SW480 (cell line): Measurements from ENCODE around the gene RIPOR1.

Experiments
- DNase-seq: peaks from one replicate; pipeline ENCODE4 v3.0.0-alpha.2; 2016; ENCODE audit warnings: low spot score

The RIPOR1 gene

DNA sequence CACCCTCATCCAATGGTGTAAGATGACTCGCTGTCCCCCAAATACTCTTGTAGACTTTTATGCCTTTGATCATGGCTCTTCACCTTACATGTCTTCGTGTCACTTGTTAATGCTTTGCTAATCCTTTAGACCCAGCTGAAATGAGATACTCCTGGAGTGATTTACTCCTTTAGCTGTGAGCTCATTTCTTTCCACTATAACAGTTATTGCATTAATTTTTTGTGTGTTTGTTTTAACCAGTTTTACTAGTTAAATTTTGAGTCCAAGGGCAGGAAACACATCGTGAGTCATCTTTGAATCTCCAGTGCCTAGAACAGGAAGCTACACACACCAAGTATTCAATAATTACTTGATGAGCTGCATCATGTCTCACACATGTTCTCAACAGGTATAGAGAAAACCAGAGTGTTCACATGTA is 27.2 kb downstream of the RIPOR1 start:
- peak; percentile 32 for DNase-seq

DNA sequence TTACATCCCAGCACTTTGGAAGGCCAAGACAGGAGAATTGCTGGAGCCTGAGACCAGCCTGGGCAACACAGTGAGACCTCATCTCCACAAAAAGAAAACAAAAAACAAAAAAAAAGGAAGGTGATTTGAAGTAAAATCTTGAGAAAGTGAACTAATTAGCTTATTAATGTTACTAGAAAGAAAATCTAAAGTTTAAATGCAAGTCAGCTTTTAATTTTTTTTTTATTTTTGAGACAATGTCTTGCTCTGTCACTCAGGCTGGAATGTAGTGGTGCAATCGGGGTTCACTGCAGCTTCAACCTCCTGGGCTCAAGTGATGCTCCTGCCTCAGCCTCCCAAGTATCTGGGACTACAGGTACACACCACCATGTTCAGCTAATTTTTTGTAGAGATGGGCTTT is 30.2 kb downstream of the RIPOR1 start:
- no peak for DNase-seq

DNA sequence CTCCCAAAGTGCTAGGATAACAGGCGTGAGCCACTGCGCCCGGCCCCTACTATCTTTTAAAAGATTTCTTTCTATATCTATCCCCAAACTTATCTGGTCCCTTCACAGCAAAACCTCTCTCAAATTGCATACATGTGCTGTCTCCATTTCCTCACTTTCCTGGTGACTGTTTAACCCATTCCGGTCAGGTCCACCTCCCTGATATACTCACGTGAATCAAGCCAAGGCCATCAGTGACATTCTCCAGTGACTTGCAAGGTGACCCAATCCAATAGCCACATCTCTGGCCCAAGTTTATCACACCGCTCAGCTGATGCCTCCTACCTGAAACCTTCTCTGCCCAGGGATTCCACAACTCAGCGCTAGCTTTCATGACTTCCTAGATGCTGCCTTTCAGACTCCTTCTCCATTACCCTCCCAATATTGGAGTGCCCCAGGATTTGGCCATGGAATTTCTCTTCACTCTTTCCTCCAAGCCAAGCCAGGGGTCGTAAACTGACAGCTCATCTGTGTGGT is 32.3 kb downstream of the RIPOR1 start:
- no peak for DNase-seq

DNA sequence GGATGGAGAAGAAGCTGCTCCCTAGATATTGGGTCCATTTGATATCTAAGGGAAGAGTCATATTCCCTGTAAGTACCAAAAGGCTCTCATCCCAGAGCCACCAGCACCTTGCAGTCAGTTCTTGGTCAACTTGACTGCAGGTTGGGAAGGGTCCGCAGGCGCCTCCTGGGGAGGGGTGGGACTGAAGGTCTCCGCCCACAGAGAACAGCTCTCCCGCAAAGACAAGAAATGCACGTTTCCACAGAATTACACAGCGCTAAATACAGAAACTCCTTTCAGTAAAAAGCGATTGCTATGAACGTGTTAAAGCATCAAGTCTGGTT is 32.8 kb downstream of the RIPOR1 start:
- DNase-seq: no peak

DNA sequence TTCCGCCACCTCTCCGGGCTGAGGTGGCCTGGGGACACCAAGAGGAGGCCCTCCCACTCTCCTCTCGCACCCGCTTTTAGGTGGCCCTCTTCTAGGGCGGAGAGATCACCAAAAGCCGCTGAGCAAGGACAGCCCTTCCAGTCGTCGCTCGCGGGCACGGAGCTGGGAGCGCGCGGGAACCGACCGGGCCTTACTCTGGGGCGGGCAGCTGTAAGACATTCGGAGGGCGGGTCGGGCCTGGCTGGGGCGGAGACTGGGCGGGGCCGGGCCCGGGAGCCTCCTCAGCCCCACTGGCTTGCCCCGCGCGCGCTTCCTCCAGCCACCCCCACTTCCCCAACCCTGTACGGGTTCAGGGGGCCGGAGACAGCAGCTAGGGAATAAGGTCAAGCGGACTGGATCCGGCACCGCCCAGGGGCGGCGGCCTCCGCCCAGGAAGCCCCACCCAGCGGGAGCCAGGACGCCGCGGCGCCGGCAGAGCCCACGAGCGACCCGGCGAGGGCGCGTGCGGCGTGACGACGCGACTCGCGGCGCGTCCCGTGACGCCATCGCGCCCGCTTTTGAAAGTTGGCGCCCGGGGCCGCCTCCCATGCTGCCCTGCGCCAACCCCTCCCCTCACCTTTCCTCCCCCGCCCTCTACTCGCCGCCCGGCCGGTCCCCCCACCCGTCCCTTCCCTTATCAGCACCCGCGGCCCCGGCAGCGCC is 33.3 kb downstream of the RIPOR1 start:
- peak; percentile 95 for DNase-seq

DNA sequence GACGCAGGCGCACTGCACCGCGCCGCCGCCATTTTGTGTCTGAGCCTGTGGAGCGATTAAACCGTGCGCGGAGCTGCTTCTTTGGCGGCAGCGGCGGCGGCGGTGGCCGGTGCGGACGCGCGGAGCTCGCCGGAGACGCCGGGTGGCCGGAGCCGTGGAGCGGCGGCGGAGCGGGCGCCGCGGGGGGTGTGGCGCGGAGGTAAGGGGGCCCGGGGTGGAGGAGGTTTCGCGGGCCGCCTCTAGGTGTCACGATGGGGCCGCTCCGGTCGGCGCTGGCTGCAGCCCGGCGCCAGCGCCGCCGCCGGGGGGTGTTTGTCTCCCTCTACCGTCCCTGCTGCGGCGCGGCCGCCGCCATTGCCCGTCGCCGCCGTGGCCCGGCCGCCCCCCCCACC is 33.9 kb downstream of the RIPOR1 start, which contains the start of gene CTCF:
CTCF (plus strand) TSS at position 1 of the 392 bp plus-strand sequence. CDS start 48,307 bp downstream, outside the sequence.
- peak; percentile 85 for DNase-seq

DNA sequence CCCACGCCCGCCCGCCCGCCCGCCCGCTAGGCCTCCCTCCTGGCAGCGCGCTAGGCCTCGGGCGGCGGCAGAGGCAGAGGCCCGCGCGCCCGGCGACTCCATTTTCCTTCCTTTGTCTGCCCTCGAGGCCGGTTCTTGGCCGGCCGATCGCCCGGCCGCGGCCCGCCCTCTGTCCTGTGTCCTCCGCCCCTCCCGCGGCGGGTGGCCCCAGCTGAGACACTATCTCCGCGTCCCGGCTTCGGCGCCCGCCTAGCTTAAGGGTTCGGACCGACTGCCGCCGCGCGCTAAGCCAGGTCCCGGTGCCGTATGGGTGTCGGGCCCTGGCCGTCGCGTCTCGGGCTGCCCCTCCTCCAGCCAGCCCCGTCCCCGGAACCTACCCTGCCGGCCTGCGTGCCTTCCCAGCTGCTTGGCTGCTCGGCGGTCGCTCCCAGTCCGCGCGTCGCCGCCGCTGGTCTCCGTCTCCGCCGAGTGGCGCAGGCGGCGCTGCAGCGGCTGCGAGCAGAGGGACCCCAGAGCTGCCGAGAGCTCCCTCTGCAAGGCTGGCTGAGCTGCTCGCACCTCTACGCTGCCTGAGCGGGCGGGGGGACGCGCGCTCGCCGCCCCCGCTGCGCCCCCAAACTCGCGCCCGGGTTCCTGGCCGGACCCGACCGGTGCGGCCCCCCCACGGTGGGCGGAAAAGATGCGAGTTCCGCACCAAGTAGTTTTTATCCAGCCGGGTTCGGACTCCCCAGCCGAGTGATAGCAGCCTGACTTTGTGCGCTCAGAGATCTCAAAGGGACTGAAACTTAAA is 34.5 kb downstream of the RIPOR1 start:
- peak; percentile 66 for DNase-seq

DNA sequence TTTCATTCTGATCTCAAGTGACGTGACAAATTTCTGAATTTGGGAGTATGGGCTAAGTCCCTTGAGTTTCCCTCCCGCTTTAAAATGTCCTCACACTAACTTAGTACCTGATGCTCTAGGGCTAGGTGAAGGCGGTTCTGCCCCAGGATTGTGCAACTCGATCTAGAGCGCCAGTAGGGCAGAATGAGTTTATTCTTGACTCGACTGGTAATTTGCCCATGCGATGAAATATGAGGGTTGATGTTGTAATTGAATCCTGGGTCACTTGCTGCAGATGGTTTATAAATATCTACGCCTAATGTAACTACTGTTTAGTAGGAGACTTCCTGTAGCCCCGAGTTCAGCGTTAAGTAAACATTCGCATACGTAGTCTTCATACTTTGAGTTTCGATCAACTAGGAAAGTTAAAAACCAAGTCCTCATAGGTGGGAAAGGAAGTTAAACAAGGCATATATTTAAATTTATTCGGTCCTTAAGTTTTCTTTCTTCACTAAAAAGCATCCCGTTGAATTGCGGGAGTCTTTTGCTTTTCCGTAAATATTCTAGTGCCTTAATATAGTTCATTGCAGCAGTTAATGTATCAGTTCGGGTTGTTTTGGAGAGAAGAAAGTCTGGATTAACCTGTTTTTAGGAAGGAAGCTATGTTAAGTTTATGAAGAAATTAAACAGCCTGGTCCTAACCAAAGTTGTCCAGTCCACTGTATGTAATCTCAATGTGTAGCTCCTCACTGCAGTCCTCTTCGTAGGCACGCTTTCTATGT is 35.3 kb downstream of the RIPOR1 start:
- DNase-seq: peak; percentile 34

DNA sequence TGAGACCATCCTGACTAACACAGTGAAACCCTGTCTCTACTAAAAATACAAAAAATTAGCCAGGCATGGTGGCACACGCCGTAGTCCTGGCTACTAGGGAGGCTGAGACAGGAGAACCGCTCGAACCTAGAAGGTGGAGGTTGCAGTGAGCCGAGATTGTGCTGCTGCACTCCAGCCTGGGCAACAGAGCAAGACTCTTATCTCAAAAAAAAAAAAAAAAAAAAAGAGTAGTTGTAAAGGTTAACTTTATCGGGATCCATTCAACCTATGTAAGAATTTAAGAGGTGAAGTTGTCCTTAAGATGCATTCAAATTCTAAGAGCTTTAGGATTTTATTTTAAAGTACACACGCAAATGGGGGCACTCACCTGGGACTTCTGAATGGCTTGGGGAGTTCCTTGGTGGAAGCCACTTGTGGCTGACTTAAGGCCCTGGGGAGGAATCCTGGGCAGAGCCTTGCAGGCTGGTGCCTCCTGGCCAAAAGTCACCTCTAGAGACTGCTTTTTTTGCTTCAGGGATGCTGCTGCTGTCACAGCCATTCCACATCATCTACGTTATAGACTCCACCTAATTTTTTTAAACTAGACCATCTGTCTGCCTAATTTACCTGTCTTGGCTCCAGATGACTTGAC is 37.0 kb downstream of the RIPOR1 start:
- DNase-seq: no peak

DNA sequence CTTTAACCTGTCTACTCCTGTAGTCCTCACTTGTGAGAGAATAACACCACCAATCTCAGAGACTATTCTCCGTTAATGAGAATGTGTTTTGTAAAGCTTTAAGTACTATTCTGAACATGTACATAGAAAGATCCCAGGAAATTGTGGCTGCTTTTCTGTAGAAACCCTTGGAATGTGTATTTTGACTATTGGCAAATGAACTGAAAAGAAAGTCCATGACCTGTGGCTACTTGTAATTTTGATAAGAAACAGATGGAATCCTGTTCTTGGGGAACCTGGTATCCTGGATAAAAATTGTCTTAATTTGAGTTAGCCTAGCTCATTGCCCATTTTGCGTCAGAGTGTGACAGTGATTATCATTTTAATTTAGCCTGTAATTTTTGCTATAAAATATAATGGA is 42.8 kb downstream of the RIPOR1 start:
- no peak for DNase-seq

DNA sequence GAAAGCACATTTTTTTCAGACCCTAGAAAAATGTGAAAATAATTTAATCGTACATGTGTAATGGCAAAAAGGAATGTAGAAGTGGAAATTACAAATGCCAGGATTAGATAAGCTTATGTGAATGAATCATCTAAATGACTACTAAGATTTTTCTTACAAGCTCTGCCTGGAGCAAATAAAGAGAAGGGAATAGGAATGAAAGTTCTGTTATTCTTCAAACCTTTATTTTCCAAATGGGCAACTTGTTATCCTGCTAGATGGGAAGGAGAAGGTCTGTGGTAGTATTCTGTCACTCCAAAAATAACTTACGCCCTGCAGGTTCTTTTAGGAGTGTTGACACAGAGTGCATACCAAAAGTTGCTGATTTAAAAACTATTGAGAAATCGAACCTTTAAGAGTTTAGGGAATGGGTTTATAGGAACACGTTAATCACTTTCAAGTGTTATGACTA is 43.4 kb downstream of the RIPOR1 start:
- DNase-seq: no peak

DNA sequence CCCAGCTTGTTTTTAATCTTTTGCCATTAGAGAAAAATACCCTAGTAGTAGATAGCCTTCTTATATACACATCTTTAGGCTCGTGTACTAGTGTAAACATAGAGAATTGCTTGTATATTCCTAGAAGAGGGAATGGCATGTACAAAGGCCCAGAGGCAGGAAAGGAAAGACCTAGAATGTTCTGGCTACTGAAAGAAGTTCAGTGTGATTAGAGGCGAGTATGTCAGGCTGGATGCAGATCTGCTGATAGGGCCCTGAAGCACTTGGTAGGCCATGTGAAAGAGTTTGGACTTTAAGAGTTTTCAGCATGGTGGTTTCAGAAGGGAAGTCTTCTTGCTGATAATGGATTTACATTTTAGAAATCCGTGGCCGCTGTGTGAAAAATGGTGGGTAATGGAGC is 51.1 kb downstream of the RIPOR1 start:
- DNase-seq: no peak

DNA sequence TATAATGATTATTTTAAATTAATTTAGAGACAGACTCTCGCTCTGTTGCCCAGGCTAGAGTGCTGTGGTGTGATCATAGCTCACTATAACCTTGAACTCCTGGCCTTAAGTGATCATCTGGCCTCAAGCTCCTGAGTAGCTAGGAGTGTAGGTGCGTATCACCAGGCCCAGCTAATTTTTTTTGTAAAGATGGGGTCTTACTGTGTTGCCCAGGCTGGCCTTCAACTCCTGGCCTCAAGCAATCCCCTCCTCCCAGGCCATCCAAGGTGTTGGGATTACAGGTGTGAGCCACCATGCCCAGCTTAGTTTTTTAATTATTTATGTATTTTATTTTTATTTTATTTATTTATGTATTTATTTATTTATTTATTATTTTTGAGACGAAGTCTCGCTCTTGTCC is 51.6 kb downstream of the RIPOR1 start:
- DNase-seq: no peak

DNA sequence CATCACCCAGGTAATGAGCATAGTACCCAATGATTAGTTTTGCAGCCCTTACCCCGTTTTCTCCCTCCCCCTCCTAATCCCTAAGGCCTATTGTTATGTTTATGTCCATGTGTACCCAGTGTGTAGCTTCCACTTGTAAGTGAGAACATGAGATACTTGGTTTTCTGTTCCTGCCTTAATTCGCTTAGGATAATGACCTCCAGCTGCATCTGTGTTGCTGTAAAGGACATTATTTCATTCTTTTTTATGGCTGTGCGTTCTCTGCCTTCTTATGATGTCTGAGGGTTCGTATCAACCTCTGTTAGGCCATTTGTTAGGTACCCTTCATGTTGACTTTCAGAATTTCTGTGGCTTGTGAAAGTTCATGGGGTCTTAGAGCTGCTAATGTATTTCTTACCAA is 64.7 kb downstream of the RIPOR1 start:
- DNase-seq: no peak

DNA sequence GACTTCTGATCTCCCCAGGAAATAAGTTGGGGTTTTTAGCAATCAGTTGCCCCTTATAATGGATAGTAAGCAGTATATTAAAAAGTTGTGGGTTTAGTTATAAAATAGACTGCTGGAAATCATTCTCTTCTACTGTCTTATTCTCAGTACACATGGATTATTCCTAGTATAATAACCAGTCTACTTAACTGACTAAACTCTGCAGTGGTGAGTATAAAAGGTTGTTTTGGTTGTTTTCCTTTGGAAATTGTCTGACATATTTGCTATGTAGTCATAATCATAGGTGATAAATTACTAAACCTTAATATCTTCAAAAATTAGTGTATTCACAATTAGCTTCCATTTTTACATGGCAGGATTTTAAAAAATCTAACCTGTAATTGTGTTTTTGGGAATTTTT is 65.1 kb downstream of the RIPOR1 start:
- no peak for DNase-seq

DNA sequence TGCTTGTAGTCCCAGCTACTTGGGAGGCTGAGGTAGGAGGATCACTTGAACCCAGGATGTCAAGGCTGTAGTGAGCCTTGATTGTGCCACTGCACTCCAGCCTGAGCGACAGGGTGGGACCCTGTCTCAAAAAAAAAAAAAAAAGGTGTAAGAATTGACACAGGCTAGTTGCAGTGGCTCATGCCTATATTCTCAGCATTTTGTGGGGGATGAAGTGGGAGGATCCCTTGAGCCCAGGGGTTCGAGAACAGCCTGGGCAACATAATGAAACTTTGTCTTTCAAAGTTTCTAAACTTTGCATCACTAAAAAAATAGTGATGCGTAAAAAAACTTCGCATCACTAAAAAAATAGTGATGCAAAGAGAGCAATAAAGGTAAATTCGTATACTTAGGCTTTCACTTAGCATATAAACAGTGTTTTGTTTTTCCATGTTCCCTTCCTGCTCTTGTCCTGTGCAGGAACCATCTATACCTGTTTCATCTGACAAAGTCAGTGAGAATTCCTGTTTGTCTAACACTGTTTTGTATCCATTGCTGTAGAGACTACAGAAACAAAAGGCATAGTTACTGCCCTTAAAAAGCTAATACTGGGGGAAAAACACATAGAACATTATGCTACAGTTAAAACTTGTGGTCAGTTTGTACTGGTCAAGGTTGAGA is 65.8 kb downstream of the RIPOR1 start:
- DNase-seq: no peak

DNA sequence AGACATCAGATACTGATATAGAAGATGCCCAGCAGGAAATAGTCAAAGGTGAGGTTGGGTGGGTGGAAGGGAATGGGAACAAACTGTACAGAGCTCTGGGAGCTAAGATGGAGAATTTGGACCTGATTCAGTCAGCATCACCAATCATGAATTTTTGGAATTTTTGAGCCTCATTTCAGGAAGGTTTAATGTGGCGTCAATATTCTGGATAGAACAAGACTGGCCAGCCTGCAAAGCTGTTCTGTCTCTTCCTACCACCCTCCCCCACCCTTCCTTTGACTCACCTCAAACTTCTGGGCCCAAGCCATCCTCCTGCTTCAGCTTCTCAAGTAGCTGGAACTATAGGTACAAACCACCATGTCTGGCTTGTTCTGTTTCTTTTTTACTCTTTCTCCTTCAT is 66.3 kb downstream of the RIPOR1 start:
- DNase-seq: no peak
